GM10248 (cell line): Measurements from ENCODE around the gene SLC16A3.

Source experiments
- CTCF ChIA-PET: fragments of 300-600 bp; sonication (Branson Sonifier 250); formaldehyde crosslinking; extraction: SDS; loops from one replicate; lab custom pipeline; 2021; ENCODE audit warnings: antibody characterized with exemption; lab: Yijun Ruan, JAX
- POLR2A ChIA-PET: fragments of 350-650 bp; sonication (Branson Sonifier 250); formaldehyde crosslinking; extraction: SDS; loops from one replicate; lab custom pipeline; 2020; ENCODE audit warnings: antibody characterized with exemption; lab: Yijun Ruan, JAX
- DNase-seq: peaks from one replicate; pipeline ENCODE4 v3.0.0; 2012; ENCODE audit errors: extremely low spot score
- CTCF ChIP-seq: IDR thresholded peaks from 2 replicates; pipeline ENCODE4 v1.5.1; 2012; ENCODE audit warnings: mild to moderate bottlenecking, low read depth; ENCODE audit errors: extremely low read depth, missing control alignments, control extremely low read depth

Gene SLC16A3

GRCh38 chr17:82217530-82218204 lies 11.2 kb upstream of the SLC16A3 start:
- DNase-seq, result no peak
- TF ChIP-seq CTCF, result no peak
- POLR2A ChIA-PET, result no interaction called here
- CTCF ChIA-PET, result interaction anchor here (1.0 kb wide), 1 partner anchor 11 kb away, joined by 3 read pairs; no protein-coding TSS in a partner anchor

GRCh38 chr17:82218349-82219075 lies 10.3 kb upstream of the SLC16A3 start:
- no peak for DNase-seq
- ChIA-PET CTCF (interaction anchor here (1.0 kb wide), 1 partner anchor 12 kb away, joined by 3 read pairs; no protein-coding TSS in a partner anchor), POLR2A (no interaction called here)
- no peak for TF ChIP-seq CTCF

GRCh38 chr17:82219083-82219482 lies 9.8 kb upstream of the SLC16A3 start:
- no peak for DNase-seq
- ChIA-PET CTCF (interaction anchor here (1.0 kb wide), 1 partner anchor 10 kb away, joined by 3 read pairs; the partner anchor contains the start of gene SLC16A3), POLR2A (no interaction called here)
- no peak for TF ChIP-seq CTCF

GRCh38 chr17:82219753-82220709 lies 8.8 kb upstream of the SLC16A3 start:
- no peak for DNase-seq
- no peak for TF ChIP-seq CTCF
- ChIA-PET CTCF (interaction anchor here (1.0 to 1.3 kb wide), 3 partner anchors 9 to 16 kb away, joined by 3 to 4 read pairs (median 3); partner anchors contain the start of gene SLC16A3), POLR2A (interaction anchor here (0.8 kb wide), 1 partner anchor 10 kb away, joined by 3 read pairs; no protein-coding TSS in a partner anchor)

- no peak for DNase-seq
- CTCF ChIA-PET, result interaction anchor here (1.1 to 1.3 kb wide), 2 partner anchors 15 to 226 kb away, joined by 3 read pairs; no protein-coding TSS in a partner anchor
- POLR2A ChIA-PET, result interaction anchor here (0.8 kb wide), 1 partner anchor 8 kb away, joined by 3 read pairs; no protein-coding TSS in a partner anchor
- no peak for TF ChIP-seq CTCF
Observed at GRCh38 chr17:82221341-82221902, 7.4 kb upstream of the SLC16A3 start.

- DNase-seq, result no peak
- POLR2A ChIA-PET, result no interaction called here
- TF ChIP-seq CTCF, result no peak
- CTCF ChIA-PET, result no interaction called here
Observed at GRCh38 chr17:82222816-82223215, 6.0 kb upstream of the SLC16A3 start.
